HG03097 (cell line): ENCODE measurements around the gene SEMG1.

Source experiments
- ATAC-seq: cut with Tn5 transposase; IDR thresholded peaks from one replicate; pipeline ENCODE4 v1.9.1; 2021; ENCODE audit not compliant: unreplicated experiment, low FRiP score

SEMG1 gene

DNA sequence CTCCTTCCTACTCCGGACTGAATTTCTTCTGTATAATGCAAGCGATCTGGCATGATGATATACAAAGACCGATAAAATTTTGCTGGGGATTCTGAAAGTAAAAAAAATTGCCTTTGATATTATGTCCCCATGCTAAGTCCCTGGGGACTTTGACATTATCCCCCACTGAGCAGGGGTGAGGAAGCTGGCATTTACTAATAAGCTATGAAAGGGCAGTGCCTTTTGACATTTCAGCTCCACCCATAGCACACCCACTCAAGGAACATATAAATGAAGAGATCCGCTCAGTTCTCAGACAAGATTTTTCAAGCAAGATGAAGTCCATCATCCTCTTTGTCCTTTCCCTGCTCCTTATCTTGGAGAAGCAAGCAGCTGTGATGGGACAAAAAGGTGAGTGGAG, 14.2 kb downstream of the SEMG1 start, which contains the start of gene SEMG2:
TSS of gene SEMG2 (plus strand) at position 298 of the 400 bp plus-strand sequence. CDS start at position 315, 17 bp downstream.
- no peak for ATAC-seq

- no peak for ATAC-seq
These were observed 16.3 kb downstream of the SEMG1 start for GRCh38 chr20:45223136-45223535.

GRCh38 chr20:45226287-45226686, 19.5 kb downstream of the SEMG1 start:
- no peak for ATAC-seq

DNA sequence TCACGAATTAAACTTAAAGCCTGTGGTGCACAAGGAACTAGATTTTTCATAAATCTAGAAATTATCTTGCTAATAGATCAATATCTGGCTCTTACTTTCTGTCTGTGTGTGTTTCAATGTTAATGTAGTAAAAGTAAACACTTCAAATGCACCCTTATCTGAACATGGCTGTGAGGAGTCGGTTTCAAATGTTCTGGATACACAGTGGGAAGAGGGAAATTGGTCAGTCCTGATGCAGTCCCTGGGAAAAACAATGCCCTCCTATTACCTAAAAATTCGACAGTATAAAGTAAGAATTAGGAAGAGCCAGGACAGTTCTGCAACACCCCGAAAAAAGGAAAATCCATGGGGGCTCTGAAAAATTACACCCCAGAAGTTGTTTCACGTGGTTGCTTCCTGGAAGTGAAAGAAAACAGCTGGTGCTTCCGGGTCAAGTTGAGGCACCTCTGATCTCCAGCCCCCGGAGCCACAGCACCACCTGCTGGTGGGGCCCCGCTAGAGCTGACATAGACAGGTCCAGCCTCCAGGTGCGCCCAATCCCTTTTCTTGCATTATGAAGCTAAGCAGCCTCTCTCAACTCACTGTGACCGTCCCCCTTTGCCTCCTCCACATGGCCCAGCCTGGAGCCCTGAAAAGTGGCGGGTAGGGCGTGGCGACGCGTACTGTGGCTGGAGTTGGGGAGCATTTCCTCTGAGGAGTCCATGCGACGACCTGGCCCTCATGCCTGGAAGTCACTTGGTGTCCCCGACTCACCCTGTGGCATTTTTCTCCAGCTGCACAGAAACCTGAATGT, 22.6 kb downstream of the SEMG1 start:
- no peak for ATAC-seq

DNA sequence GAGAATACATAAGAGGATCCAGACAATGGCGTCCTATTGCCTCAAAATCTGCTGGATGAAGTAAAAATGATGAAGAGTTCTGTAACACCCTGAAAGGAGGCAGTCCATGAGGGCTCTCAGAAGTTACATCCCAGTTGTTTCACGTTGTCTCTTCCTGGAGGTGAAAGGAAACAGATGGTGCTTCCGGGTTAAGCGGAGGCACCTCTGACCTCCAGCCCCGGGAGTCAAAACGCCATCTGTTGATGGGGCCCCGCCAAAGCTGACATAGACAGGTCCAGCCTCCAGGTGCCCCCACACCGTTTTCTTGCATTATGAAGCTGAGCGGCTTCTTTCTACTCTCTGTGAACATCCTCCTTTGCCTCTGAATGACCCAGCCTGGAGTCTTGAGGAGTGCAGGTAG, 23.8 kb downstream of the SEMG1 start:
- no peak for ATAC-seq

- no peak for ATAC-seq
These were observed 29.2 kb downstream of the SEMG1 start for GRCh38 chr20:45235995-45236394.

- ATAC-seq, result no peak
These were observed 31.3 kb downstream of the SEMG1 start for GRCh38 chr20:45238139-45238538.

- no peak for ATAC-seq
These were observed 39.3 kb downstream of the SEMG1 start for GRCh38 chr20:45246109-45246508.

DNA sequence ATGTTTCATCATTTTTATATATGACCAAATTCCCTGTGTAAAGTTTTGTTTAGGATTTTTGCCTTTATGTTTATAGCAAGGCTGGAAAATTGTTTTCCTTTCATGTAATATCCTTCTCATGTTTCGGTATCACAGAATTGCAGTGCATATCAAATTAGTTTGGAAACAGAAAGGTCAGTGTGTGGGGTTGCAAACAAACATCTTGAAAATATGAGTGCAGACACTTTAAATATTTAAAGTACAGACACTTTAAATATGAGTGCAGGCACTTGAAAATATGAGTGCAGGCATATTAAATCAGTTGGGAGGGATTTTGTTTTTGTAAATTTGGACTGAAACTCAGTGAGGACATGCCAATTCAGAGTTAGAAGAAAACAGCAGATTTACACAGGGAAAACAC, 41.0 kb downstream of the SEMG1 start:
- ATAC-seq, result no peak

GRCh38 chr20:45248609-45249008, 41.8 kb downstream of the SEMG1 start:
- no peak for ATAC-seq

GRCh38 chr20:45251884-45252560, 45.2 kb downstream of the SEMG1 start:
- ATAC-seq, result no peak

DNA sequence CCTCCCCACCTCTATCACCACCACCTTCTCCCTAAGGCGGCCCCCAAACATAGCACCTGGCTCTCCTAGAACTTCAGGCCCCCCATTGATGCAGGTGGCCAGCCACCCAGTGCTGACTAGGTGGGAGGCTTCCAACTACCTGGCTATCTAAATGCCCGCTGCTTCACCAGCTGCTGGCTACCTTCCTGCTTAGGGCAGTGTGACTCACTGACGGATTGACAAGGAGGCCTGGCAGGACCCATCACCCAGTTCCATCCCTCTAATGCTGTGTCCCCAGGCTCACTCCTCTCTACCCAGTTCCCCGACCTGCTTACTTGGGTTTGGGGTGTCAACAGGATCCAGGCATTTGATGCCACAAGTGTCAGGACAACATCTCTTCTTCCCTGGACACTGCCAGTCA, 46.4 kb downstream of the SEMG1 start:
- no peak for ATAC-seq

GRCh38 chr20:45254383-45255262, 47.8 kb downstream of the SEMG1 start, which contains the start of gene SLPI:
Gene SLPI, minus strand, starts transcription at chr20:45254564. Its CDS starts 21 bp downstream, at chr20:45254543.
- no peak for ATAC-seq

DNA sequence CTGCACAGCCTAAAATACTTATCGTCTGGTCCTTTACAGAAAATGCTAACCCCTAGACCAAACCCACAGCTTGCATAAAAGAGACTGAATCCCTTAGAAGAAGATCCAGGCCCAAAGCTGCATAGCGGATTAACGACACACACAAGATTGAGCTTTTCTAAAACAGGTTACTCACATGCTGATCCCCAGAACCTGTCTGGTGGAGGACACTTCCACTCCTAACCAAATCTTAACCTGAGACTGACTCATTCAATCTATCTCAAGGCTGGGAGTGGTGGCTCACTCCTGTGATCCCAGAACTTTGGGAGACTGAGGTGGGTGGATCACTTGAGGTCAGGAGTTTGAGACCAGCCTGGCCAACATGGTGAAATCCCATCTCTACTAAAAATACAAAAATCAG, 50.3 kb downstream of the SEMG1 start:
- ATAC-seq, result no peak

DNA sequence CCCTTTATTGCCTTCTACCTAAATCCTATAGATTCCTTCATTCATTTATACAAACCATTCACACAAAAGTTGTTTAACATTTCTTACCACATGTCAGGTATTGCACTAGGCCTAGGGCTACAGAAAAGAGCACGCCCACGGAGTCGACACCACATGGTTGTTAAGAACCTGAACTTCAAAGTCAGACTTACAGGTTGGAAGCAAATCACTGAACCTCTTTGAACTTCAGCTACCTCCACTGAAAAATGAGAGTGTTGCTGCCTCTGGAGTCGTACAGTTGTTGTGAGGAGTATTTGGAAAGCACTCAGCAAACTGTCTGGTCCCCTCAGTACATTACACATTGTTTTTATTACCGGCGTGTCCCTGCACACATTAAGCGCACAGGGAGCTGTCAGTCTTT, 50.9 kb downstream of the SEMG1 start:
- no peak for ATAC-seq

GRCh38 chr20:45258259-45258658, 51.4 kb downstream of the SEMG1 start:
- ATAC-seq, result no peak

DNA sequence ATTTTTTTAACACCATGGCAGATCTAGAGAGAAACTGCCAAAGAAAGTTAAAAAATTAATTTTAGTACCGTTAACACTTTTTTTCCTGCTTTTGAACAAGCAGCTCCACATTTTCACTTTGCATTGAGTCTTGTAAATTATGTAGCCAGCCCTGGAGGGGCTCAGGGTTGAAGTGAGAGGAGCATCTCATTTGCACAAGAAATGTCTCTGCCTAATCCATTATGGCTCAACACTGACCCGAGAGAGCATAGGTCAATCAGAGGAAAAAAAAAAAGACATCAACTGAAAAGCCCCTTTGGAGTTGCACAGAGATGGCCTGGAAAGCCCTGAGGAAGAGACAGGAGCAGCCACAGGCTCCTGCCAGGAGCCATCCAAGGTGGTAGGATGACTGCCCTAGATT, 51.8 kb downstream of the SEMG1 start:
- ATAC-seq, result no peak
